Right lobe of liver (tissue), 6 donors: Measurements from ENCODE around the gene RABGGTB. TPM values are rescaled to one million over a fixed set of nuclear protein-coding genes. Genes with fewer than 3 reads are reported as not detected.
"Not testable (repeated sequence)": the region's sequence is repeated elsewhere in the genome, so short reads cannot be mapped to it uniquely, and the experiment has no call there.

ENCODE experiments used
- ATAC-seq, 4 donors: fragments of 200-7000 bp; cut with Tn5 transposase; one replicate each; pipeline ENCODE4 v1.9.1; 2020; ENCODE audit warnings: mild to moderate bottlenecking in 4 of 4, moderate library complexity in 4 of 4
- DNase-seq, 3 donors: peaks; one replicate each; pipeline ENCODE4 v3.0.0-alpha.2; 2020
- H3K27ac ChIP-seq, 3 donors: fragments of 200-600 bp; one replicate each; pipeline ENCODE4 v1.8.0; 2022
- H3K27me3 ChIP-seq, 2 donors: fragments of 200-600 bp; one replicate each; pipeline ENCODE4 v1.8.0; 2022
- H3K36me3 ChIP-seq, 4 donors: fragments of 200-600 bp; sonication (generic) in 1 of 4; one replicate each; pipeline versions ENCODE4 v1.5.1 to v1.8.0; 2017 to 2022; ENCODE audit warnings: control low read depth in 1 of 4
- H3K4me1 ChIP-seq, 4 donors: fragments of 200-600 bp; sonication (generic) in 1 of 4; one replicate each; pipeline versions ENCODE4 v1.5.1 to v1.8.0; 2017 to 2022; ENCODE audit warnings: control low read depth in 1 of 4
- H3K4me3 ChIP-seq, 3 donors: fragments of 200-600 bp; one replicate each; pipeline ENCODE4 v1.8.0; 2022
- H3K9me3 ChIP-seq, 4 donors: fragments of 200-600 bp; sonication (generic) in 1 of 4; one replicate each; pipeline versions ENCODE4 v1.5.1 to v1.8.0; 2017 to 2022; ENCODE audit warnings: control low read depth in 1 of 4
- CTCF ChIP-seq, 4 donors: fragments of 200-600 bp in 3 of 4; fragments of 450-650 bp in 1 of 4; IDR thresholded peaks; one replicate each; pipeline versions ENCODE4 v1.5.1 to v1.8.0; 2016 to 2022; ENCODE audit warnings: antibody characterized with exemption in 4 of 4, mild to moderate bottlenecking in 2 of 4
- POLR2A ChIP-seq: fragments of 450-650 bp; IDR thresholded peaks from one replicate; pipeline ENCODE4 v1.6.1; 2017; ENCODE audit warnings: antibody characterized with exemption, mild to moderate bottlenecking
- WGBS: methylation state at CpG from one replicate; pipeline ENCODE4 v1.1.6; 2018; ENCODE audit warnings: low coverage, low lambda C conversion rate; ENCODE audit not compliant: insufficient coverage; ENCODE audit errors: missing lambda C conversion rate; 5-methylcytosine and 5-hydroxymethylcytosine counted together
- intact Hi-C, 2 donors: fragments of 100-400 bp; cut with DNase I; formaldehyde crosslinking; loops; one replicate each; pipeline versions ENCODE4 v1.11.2 to v1.14.1; 2022
- total RNA-seq, 6 experiments: library from RNA; depleted of rRNA in 2 of 6; stranded (reverse); fragments of >200 nt in 2 of 6; fragmentation: NEBNext Ultra II Directional in 3 of 6; extraction: Animal tissue kit (Norgen Biotek cat#: 25700) in 3 of 6; gene quantifications; one replicate each; pipeline versions ENCODE4 v1.1.0 to v1.2.4, GENCODE V29; 2016 to 2023
- donor health status: DM: no; HTN: yes; CAD: no.
- donor health status: DM: no; HTN: no; CAD: no.
- donor health status: DM: no; HTN: no; CAD: no.
- donor health status: DM: no; HTN: yes; CAD: no.
- donor health status: DM: no; HTN: yes; CAD: no.

RABGGTB gene
- total RNA-seq, 6 experiments from 2014 or later, result 34.1 to 47.8 (median 41.4) TPM

GRCh38 chr1:75811211-75811981, 25.3 kb downstream of the RABGGTB start:
- 50% methylated on average over 1 of the region's 1 CpG for WGBS
- DNase-seq (no peak), ATAC-seq (no peak)
- Histone ChIP-seq H3K4me1 (no peaks in the 10 kb centered on the region), H3K36me3 (no peaks in the 10 kb centered on the region), H3K9me3 (no peaks in the 10 kb centered on the region), H3K27ac (no peak overlapping the region), H3K27me3 (no peaks in the 10 kb centered on the region), H3K4me3 (no peak overlapping the region)
- no peak for TF ChIP-seq CTCF (IDR thresholded peaks at IDR 0.05)
- intact Hi-C loops, result no loop called here

- intact Hi-C loops, result no loop called here
- H3K9me3 ChIP-seq, result no peaks in the 10 kb centered on the region
- WGBS, result 42% methylated on average over 1 of the region's 3 CpGs
- H3K36me3 ChIP-seq, result no peaks in the 10 kb centered on the region
- no peak for DNase-seq
- H3K27me3 ChIP-seq, result no peaks in the 10 kb centered on the region
- no peaks in the 10 kb centered on the region for H3K4me1 ChIP-seq
- H3K27ac ChIP-seq, result no peak overlapping the region
- TF ChIP-seq CTCF (IDR thresholded peaks at IDR 0.05) (no peak), POLR2A (no peak)
- no peak overlapping the region for H3K4me3 ChIP-seq
- ATAC-seq, result no peak
Measured at GRCh38 chr1:75812065-75812464, 26.0 kb downstream of the RABGGTB start.

- ATAC-seq, H3K4me3 ChIP-seq, H3K4me1 ChIP-seq, H3K36me3 ChIP-seq, H3K27ac ChIP-seq, intact Hi-C loops, DNase-seq, H3K9me3 ChIP-seq, H3K27me3 ChIP-seq: not testable (repeated sequence)
- WGBS, result 33% methylated on average over 1 of the region's 1 CpG
Measured at GRCh38 chr1:75823596-75823995, 37.5 kb downstream of the RABGGTB start.

- Histone ChIP-seq H3K27me3 (no peaks in the 10 kb centered on the region), H3K36me3 (no peaks in the 10 kb centered on the region), H3K4me3 (no peak overlapping the region), H3K9me3 (no peaks in the 10 kb centered on the region), H3K4me1 (no peaks in the 10 kb centered on the region), H3K27ac (no peak overlapping the region)
- 17% methylated on average over 2 of the region's 2 CpGs for WGBS
- no peak for TF ChIP-seq POLR2A
- no peak for TF ChIP-seq CTCF (IDR thresholded peaks at IDR 0.05)
- ATAC-seq, result no peak
- DNase-seq, result no peak
- intact Hi-C loops, result no loop called here
Measured at GRCh38 chr1:75836528-75837100, 50.6 kb downstream of the RABGGTB start.

GRCh38 chr1:75838079-75838478, 52.0 kb downstream of the RABGGTB start:
- H3K4me1 ChIP-seq, result no peaks in the 10 kb centered on the region
- no peak overlapping the region for H3K27ac ChIP-seq
- no peak overlapping the region for H3K4me3 ChIP-seq
- no peak for TF ChIP-seq POLR2A
- no peak for TF ChIP-seq CTCF (IDR thresholded peaks at IDR 0.05)
- no peaks in the 10 kb centered on the region for H3K27me3 ChIP-seq
- intact Hi-C loops, result no loop called here
- no peaks in the 10 kb centered on the region for H3K9me3 ChIP-seq
- no peaks in the 10 kb centered on the region for H3K36me3 ChIP-seq
- no peak for DNase-seq
- ATAC-seq, result no peak
- WGBS, result 45% methylated on average over 2 of the region's 2 CpGs
